KMS-11 (cell line): ENCODE data around the gene GPAT3.

Source experiments
- H2AFZ ChIP-seq: fragments of 200-600 bp; sonication (generic); 2 replicates; pipeline ENCODE4 v1.6.1; 2016; ENCODE audit warnings: antibody characterized with exemption, mixed run types, low read depth
- H3K27ac ChIP-seq: fragments of 200-600 bp; sonication (generic); 2 replicates; pipeline ENCODE4 v1.6.1; 2016; ENCODE audit warnings: mild to moderate bottlenecking, mixed run types
- H3K27me3 ChIP-seq: fragments of 200-600 bp; sonication (generic); 2 replicates; pipeline ENCODE4 v1.6.1; 2017; ENCODE audit warnings: mild to moderate bottlenecking, low read depth, mixed run types, moderate library complexity; ENCODE audit not compliant: insufficient read depth
- H3K36me3 ChIP-seq: fragments of 200-600 bp; sonication (generic); 2 replicates; pipeline ENCODE4 v1.6.1; 2017; ENCODE audit warnings: mild to moderate bottlenecking, mixed run types; ENCODE audit not compliant: insufficient read depth
- H3K4me1 ChIP-seq: fragments of 200-600 bp; sonication (generic); 2 replicates; pipeline ENCODE4 v1.6.1; 2016; ENCODE audit warnings: mild to moderate bottlenecking, low read depth, mixed run types; ENCODE audit not compliant: poor library complexity, severe bottlenecking
- H3K4me2 ChIP-seq: fragments of 200-600 bp; sonication (generic); 2 replicates; pipeline ENCODE4 v1.7.0; 2016; ENCODE audit warnings: mild to moderate bottlenecking, mixed run types
- H3K4me3 ChIP-seq: fragments of 200-600 bp; sonication (generic); IDR thresholded peaks from 2 replicates; pipeline ENCODE4 v1.6.1; 2017; ENCODE audit warnings: low read depth, low read length, mixed read lengths; ENCODE audit not compliant: insufficient read depth
- H3K79me2 ChIP-seq: fragments of 200-600 bp; sonication (generic); 2 replicates; pipeline ENCODE4 v1.6.1; 2016; ENCODE audit warnings: low read depth, mixed run types; ENCODE audit not compliant: insufficient read depth
- H3K9ac ChIP-seq: fragments of 200-600 bp; sonication (generic); 2 replicates; pipeline ENCODE4 v1.6.1; 2016; ENCODE audit warnings: mild to moderate bottlenecking, mixed run types
- H4K20me1 ChIP-seq: fragments of 200-600 bp; sonication (generic); 2 replicates; pipeline ENCODE4 v1.6.1; 2016; ENCODE audit warnings: mild to moderate bottlenecking, mixed run types; ENCODE audit not compliant: insufficient read depth
- TF ChIP-seq, protein P1 (sequence below): fragments of 200-600 bp; sonication (generic); conservative IDR thresholded peaks from 2 replicates; pipeline ENCODE4 v1.6.1; 2017; ENCODE audit warnings: low read depth, mild to moderate bottlenecking, antibody characterized with exemption, low read length, moderate library complexity, mixed read lengths

The GPAT3 gene

GRCh38 chr4:83556816-83557215, 20.9 kb downstream of the GPAT3 start:
- H3K27me3 ChIP-seq: no peaks in the 10 kb centered on the region
- H2AFZ ChIP-seq: no peak overlapping the region
- H3K36me3 ChIP-seq: no peaks in the 10 kb centered on the region
- H3K27ac ChIP-seq: no peak overlapping the region
- no peak overlapping the region for H3K4me3 ChIP-seq
- H3K79me2 ChIP-seq: no peaks in the 10 kb centered on the region
- H4K20me1 ChIP-seq: no peaks in the 10 kb centered on the region
- TF ChIP-seq, protein P1, sequence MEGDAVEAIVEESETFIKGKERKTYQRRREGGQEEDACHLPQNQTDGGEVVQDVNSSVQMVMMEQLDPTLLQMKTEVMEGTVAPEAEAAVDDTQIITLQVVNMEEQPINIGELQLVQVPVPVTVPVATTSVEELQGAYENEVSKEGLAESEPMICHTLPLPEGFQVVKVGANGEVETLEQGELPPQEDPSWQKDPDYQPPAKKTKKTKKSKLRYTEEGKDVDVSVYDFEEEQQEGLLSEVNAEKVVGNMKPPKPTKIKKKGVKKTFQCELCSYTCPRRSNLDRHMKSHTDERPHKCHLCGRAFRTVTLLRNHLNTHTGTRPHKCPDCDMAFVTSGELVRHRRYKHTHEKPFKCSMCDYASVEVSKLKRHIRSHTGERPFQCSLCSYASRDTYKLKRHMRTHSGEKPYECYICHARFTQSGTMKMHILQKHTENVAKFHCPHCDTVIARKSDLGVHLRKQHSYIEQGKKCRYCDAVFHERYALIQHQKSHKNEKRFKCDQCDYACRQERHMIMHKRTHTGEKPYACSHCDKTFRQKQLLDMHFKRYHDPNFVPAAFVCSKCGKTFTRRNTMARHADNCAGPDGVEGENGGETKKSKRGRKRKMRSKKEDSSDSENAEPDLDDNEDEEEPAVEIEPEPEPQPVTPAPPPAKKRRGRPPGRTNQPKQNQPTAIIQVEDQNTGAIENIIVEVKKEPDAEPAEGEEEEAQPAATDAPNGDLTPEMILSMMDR: no peak
- H3K4me2 ChIP-seq: no peak overlapping the region
- H3K4me1 ChIP-seq: peaks cover 34% of the 10 kb centered on the region
- no peak overlapping the region for H3K9ac ChIP-seq

DNA sequence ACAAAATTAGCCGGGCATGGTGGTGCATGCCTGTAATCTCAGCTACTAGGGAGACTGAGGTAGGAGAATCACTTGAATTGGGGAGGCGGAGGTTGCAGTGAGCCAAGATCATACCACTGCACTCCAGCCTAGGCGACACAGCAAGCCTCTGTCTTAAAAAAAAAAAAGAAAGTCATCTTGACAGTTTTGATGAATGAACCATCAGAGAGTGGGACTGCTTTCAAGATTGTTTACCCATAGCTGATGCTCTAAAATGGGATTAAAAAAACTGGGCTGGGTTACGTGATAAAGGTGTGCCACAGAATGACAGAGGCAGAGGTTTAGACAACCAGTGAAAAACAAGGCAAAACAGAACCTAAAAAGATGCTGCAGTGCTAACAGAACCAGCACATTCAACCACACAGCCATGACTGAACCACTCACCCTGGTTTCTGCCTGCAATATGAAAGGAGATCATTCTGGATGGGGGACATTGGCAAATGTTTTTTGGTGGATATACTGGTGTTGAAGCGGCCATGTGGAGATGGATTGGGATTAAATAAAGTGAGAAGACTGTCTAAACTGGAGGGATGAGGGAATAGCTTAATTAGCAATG, 22.2 kb downstream of the GPAT3 start:
- H3K27ac ChIP-seq: no peak overlapping the region
- no peak overlapping the region for H3K9ac ChIP-seq
- no peaks in the 10 kb centered on the region for H4K20me1 ChIP-seq
- H3K4me1 ChIP-seq: peaks cover 20% of the 10 kb centered on the region
- no peaks in the 10 kb centered on the region for H3K79me2 ChIP-seq
- H3K4me2 ChIP-seq: no peak overlapping the region
- TF ChIP-seq, protein P1: no peak
- H2AFZ ChIP-seq: no peak overlapping the region
- H3K4me3 ChIP-seq: no peak overlapping the region
- H3K36me3 ChIP-seq: no peaks in the 10 kb centered on the region
- no peaks in the 10 kb centered on the region for H3K27me3 ChIP-seq

- Histone ChIP-seq H2AFZ (no peak overlapping the region), H3K36me3 (no peaks in the 10 kb centered on the region), H3K4me3 (no peak overlapping the region), H3K27me3 (no peaks in the 10 kb centered on the region), H3K4me2 (no peak overlapping the region), H3K79me2 (no peaks in the 10 kb centered on the region), H4K20me1 (no peaks in the 10 kb centered on the region), H3K9ac (no peak overlapping the region), H3K27ac (no peak overlapping the region), H3K4me1 (peaks cover 15% of the 10 kb centered on the region)
- TF ChIP-seq, protein P1: no peak
Observed at GRCh38 chr4:83558680-83559079, 22.8 kb downstream of the GPAT3 start.

DNA sequence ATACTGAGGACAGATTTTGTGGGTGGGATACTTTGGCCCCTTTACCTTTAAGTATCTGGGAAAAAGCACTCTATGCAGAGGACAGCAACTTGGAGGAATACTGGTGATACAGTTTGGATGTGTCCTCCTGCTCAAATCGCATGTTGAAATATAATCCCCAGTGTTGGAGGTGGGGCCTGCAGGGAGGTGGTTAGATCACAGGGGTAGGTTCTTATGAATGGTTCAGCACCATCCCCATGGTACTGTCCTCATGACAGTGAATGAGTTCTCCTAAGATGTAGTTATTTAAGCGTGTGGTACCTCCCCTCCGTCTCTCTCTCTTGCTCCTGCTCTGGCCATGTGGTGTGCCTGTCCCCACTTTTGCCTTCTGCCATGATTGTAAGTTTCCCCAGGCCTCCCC, 24.6 kb downstream of the GPAT3 start:
- no peaks in the 10 kb centered on the region for H4K20me1 ChIP-seq
- H3K27me3 ChIP-seq: no peaks in the 10 kb centered on the region
- H3K4me1 ChIP-seq: no peaks in the 10 kb centered on the region
- TF ChIP-seq, protein P1: no peak
- H3K36me3 ChIP-seq: no peaks in the 10 kb centered on the region
- no peak overlapping the region for H3K4me3 ChIP-seq
- no peak overlapping the region for H3K27ac ChIP-seq
- H3K9ac ChIP-seq: no peak overlapping the region
- no peak overlapping the region for H3K4me2 ChIP-seq
- no peaks in the 10 kb centered on the region for H3K79me2 ChIP-seq
- no peak overlapping the region for H2AFZ ChIP-seq
